Ishikawa (cell line): ENCODE measurements around the gene FABP3.

Experiments
- CEBPB ChIP-seq: IDR thresholded peaks from 2 replicates; pipeline ENCODE4 v1.6.1; 2012
- CREB1 ChIP-seq: IDR thresholded peaks from 2 replicates; pipeline ENCODE4 v1.6.1; 2012; ENCODE audit warnings: low read depth
- EGR1 ChIP-seq: IDR thresholded peaks from 2 replicates; pipeline ENCODE4 v1.6.1; 2012
- EP300 ChIP-seq: IDR thresholded peaks from 2 replicates; pipeline ENCODE4 v1.6.1; 2012; ENCODE audit warnings: borderline replicate concordance
- FOXM1 ChIP-seq: IDR thresholded peaks from 2 replicates; pipeline ENCODE4 v1.6.1; 2012; ENCODE audit warnings: low read depth, borderline replicate concordance
- MAX ChIP-seq: IDR thresholded peaks from 2 replicates; pipeline ENCODE4 v1.6.1; 2012
- NFIC ChIP-seq: IDR thresholded peaks from 2 replicates; pipeline ENCODE4 v1.6.1; 2012
- REST ChIP-seq: IDR thresholded peaks from 2 replicates; pipeline ENCODE4 v1.6.1; 2012; ENCODE audit warnings: low read depth, mild to moderate bottlenecking
- TCF12 ChIP-seq: IDR thresholded peaks from 2 replicates; pipeline ENCODE4 v1.6.1; 2012; ENCODE audit warnings: low read depth
- TEAD4 ChIP-seq: IDR thresholded peaks from 2 replicates; pipeline ENCODE4 v1.6.1; 2012
- ZBTB7A ChIP-seq: IDR thresholded peaks from 2 replicates; pipeline ENCODE4 v1.6.1; 2012; ENCODE audit warnings: low read depth

The FABP3 gene

GRCh38 chr1:31318146-31318545, 54.7 kb downstream of the FABP3 start:
- TF ChIP-seq TEAD4 (no peak), EP300 (no peak), CEBPB (no peak), FOXM1 (no peak), NFIC (no peak), ZBTB7A (no peak), TCF12 (no peak)

GRCh38 chr1:31315902-31316301, 57.0 kb downstream of the FABP3 start:
- TF ChIP-seq CREB1 (no peak), MAX (no peak), ZBTB7A (no peak), REST (no peak), NFIC (no peak), EGR1 (no peak)
